OCI-LY7 (cell line): ENCODE results near the gene SOD3. TPM values are rescaled to one million over a fixed set of nuclear protein-coding genes. Genes with fewer than 3 reads are reported as not detected.

Experiments used
- BruUV-seq: library from RNA; stranded (reverse); fragments of 400-500 nt; replicated peaks from 2 replicates; lab custom pipeline; 2021; lab: Mats Ljungman, UMichigan
- CTCF ChIA-PET: fragments of 300-600 bp; sonication (Branson Sonifier 250); formaldehyde crosslinking; loops from one replicate; lab custom pipeline; 2022; ENCODE audit warnings: antibody characterized with exemption; ENCODE audit not compliant: unreplicated experiment; lab: Charles Lee
- POLR2A ChIA-PET: fragments of 300-600 bp; sonication (Branson Sonifier 250); formaldehyde crosslinking; loops from one replicate; lab custom pipeline; 2022; ENCODE audit warnings: antibody characterized with exemption; lab: Charles Lee
- DNase-seq: peaks from one replicate; pipeline ENCODE4 v3.0.0-alpha.2; 2015; ENCODE audit warnings: low spot score
- H2AFZ ChIP-seq: fragments of 200-600 bp; sonication (generic), shearing (Covaris generic); 2 replicates; pipeline ENCODE4 v1.6.1; 2014; ENCODE audit warnings: mild to moderate bottlenecking, antibody characterized with exemption, low read length, moderate library complexity
- H3K27ac ChIP-seq: fragments of 200-600 bp; sonication (generic); 2 replicates; pipeline ENCODE4 v1.5.1; 2014; ENCODE audit warnings: mixed run types, low read depth, mild to moderate bottlenecking, moderate library complexity, low read length, inconsistent platforms; ENCODE audit not compliant: poor library complexity, severe bottlenecking
- H3K36me3 ChIP-seq: fragments of 200-600 bp; sonication (generic); 2 replicates; pipeline ENCODE4 v1.6.1; 2014; ENCODE audit warnings: mild to moderate bottlenecking, antibody characterized with exemption, low read length, moderate library complexity, mixed read lengths; ENCODE audit not compliant: insufficient read depth
- H3K4me1 ChIP-seq: fragments of 200-600 bp; sonication (generic); 2 replicates; pipeline ENCODE4 v1.5.1; 2014; ENCODE audit warnings: mild to moderate bottlenecking, low read length; ENCODE audit not compliant: insufficient read depth, poor library complexity, severe bottlenecking
- H3K4me2 ChIP-seq: fragments of 200-600 bp; sonication (generic); 2 replicates; pipeline ENCODE4 v1.6.1; 2014; ENCODE audit warnings: mild to moderate bottlenecking, low read length
- H3K4me3 ChIP-seq: fragments of 200-600 bp; sonication (generic); 2 replicates; pipeline ENCODE4 v1.5.1; 2014; ENCODE audit warnings: mild to moderate bottlenecking, low read depth, low read length; ENCODE audit not compliant: poor library complexity, severe bottlenecking
- H3K79me2 ChIP-seq: fragments of 200-600 bp; sonication (generic); 2 replicates; pipeline ENCODE4 v1.6.1; 2016; ENCODE audit warnings: low read depth, mild to moderate bottlenecking, low read length, moderate library complexity, mixed read lengths; ENCODE audit not compliant: insufficient read depth
- H3K9me2 ChIP-seq: fragments of 200-600 bp; sonication (generic); 2 replicates; pipeline ENCODE4 v1.6.1; 2016; ENCODE audit warnings: mild to moderate bottlenecking, low read length, mixed read lengths; ENCODE audit not compliant: insufficient read depth
- H3K9me3 ChIP-seq: fragments of 200-600 bp; sonication (generic); 2 replicates; pipeline ENCODE4 v1.6.1; 2014; ENCODE audit warnings: mild to moderate bottlenecking, mixed run types, low read length, mixed read lengths
- H4K20me1 ChIP-seq: fragments of 200-600 bp; sonication (generic); 2 replicates; pipeline ENCODE4 v1.6.1; 2014; ENCODE audit warnings: mild to moderate bottlenecking, antibody characterized with exemption, low read length, moderate library complexity, mixed read lengths; ENCODE audit not compliant: insufficient read depth
- EZH2phosphoT487 ChIP-seq: fragments of 200-600 bp; sonication (generic); IDR thresholded peaks from 2 replicates; pipeline ENCODE4 v1.6.1; 2018; ENCODE audit warnings: low read depth, borderline replicate concordance, mild to moderate bottlenecking, mixed run types, antibody characterized with exemption, low read length, moderate library complexity, mixed read lengths
- intact Hi-C: fragments of 100-400 bp; cut with micrococcal nuclease; formaldehyde crosslinking; loops from one replicate; pipeline ENCODE4 v1.10.0; 2022; ENCODE audit not compliant: unreplicated experiment
- total RNA-seq, 2 experiments: library from RNA; depleted of rRNA in 1 of 2; stranded (reverse); fragments of >200 nt in 1 of 2; shearing (Covaris generic) in 1 of 2; gene quantifications; 2 replicates each; pipeline ENCODE4 v1.2.3, GENCODE V29; 2014 to 2022
- TF ChIP-seq, protein P1 (sequence below): fragments of 200-600 bp; sonication (generic); conservative IDR thresholded peaks from 2 replicates; pipeline ENCODE4 v1.5.1; 2014; ENCODE audit warnings: mild to moderate bottlenecking, antibody characterized with exemption, low read length, moderate library complexity, mixed read lengths

The SOD3 gene
- total RNA-seq, 2 experiments from 2014 or later: not detected

DNA sequence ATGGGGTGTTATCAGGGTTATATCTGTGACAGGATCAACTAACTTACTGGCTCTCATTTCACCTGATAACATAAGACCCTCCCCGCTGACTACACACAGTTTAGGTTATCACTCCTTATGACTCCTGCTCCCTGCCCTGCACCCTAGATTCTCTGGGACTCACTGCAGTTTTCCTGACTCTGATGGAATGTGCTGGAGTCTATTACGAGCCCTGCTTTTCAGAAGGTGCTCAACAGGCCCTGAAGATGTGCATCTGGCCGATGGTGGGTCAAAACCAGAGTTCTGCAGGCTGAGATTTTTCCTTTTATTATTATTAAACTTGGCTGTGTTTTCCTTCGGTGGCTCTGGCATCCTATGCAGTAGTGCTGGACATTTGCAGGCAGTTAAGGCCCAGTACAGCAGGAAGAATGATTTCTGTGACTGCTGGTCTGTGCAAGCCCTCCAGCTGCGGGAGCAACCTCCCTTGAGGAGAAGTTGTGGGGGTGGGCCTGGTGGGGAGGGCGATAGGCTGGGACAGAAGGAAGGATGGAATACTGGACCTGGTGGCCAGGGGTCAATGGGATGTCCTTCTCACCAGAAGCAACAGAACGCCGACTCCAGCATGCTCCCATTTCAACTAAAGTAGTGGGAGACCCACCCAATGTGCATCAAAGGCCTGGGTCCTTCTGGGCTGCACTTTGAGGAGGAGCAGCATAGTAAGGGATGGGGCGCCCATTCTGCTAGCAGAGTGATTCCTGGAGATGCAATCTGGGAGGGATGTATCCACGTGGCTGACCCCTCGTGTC lies 11.0 kb downstream of the SOD3 start:
- POLR2A ChIA-PET: no interaction called here
- no peak for TF ChIP-seq EZH2phosphoT487
- TF ChIP-seq, protein P1, sequence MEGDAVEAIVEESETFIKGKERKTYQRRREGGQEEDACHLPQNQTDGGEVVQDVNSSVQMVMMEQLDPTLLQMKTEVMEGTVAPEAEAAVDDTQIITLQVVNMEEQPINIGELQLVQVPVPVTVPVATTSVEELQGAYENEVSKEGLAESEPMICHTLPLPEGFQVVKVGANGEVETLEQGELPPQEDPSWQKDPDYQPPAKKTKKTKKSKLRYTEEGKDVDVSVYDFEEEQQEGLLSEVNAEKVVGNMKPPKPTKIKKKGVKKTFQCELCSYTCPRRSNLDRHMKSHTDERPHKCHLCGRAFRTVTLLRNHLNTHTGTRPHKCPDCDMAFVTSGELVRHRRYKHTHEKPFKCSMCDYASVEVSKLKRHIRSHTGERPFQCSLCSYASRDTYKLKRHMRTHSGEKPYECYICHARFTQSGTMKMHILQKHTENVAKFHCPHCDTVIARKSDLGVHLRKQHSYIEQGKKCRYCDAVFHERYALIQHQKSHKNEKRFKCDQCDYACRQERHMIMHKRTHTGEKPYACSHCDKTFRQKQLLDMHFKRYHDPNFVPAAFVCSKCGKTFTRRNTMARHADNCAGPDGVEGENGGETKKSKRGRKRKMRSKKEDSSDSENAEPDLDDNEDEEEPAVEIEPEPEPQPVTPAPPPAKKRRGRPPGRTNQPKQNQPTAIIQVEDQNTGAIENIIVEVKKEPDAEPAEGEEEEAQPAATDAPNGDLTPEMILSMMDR: no peak

DNA sequence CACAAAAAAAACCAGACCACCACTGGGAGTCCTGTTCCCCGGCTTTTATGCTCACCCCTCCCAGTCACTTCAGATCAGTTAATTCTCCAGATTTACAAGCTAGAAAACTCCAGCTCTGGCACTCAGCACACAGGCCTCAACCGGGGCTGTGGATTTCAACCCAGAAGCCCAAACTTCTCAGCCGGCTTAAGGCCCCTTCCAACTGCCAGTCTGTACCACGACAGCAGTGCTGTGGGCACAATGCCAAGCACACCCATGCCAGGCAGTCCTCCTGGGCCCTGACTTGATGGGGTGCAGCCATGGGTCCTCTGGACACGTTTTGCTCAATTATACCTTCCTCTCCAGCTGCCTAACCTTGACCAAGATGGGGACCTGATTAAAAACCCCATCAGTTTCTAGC lies 12.2 kb downstream of the SOD3 start:
- CTCF ChIA-PET: no interaction called here
- Histone ChIP-seq H3K4me2 (no peak overlapping the region), H2AFZ (no peak overlapping the region), H3K9me3 (no peaks in the 10 kb centered on the region), H3K27ac (no peak overlapping the region), H4K20me1 (no peaks in the 10 kb centered on the region), H3K4me1 (no peaks in the 10 kb centered on the region), H3K4me3 (no peak overlapping the region), H3K79me2 (no peaks in the 10 kb centered on the region), H3K9me2 (no peaks in the 10 kb centered on the region), H3K36me3 (no peaks in the 10 kb centered on the region)
- BruUV-seq: no TSS peak
- POLR2A ChIA-PET: no interaction called here
- DNase-seq: no peak
- intact Hi-C loops: no loop called here
- TF ChIP-seq, protein P1: no peak
- no peak for TF ChIP-seq EZH2phosphoT487

More for the DNA sequence above, 11.0 kb downstream of the SOD3 start:
- no peak for DNase-seq
- Histone ChIP-seq H3K4me1 (no peaks in the 10 kb centered on the region), H2AFZ (no peak overlapping the region), H3K4me3 (no peak overlapping the region), H3K9me3 (no peaks in the 10 kb centered on the region), H3K27ac (no peak overlapping the region), H3K9me2 (no peaks in the 10 kb centered on the region), H3K4me2 (no peak overlapping the region), H3K79me2 (no peaks in the 10 kb centered on the region), H4K20me1 (no peaks in the 10 kb centered on the region), H3K36me3 (no peaks in the 10 kb centered on the region)
- intact Hi-C loops: no loop called here
- no TSS peak for BruUV-seq
- CTCF ChIA-PET: no interaction called here

DNA sequence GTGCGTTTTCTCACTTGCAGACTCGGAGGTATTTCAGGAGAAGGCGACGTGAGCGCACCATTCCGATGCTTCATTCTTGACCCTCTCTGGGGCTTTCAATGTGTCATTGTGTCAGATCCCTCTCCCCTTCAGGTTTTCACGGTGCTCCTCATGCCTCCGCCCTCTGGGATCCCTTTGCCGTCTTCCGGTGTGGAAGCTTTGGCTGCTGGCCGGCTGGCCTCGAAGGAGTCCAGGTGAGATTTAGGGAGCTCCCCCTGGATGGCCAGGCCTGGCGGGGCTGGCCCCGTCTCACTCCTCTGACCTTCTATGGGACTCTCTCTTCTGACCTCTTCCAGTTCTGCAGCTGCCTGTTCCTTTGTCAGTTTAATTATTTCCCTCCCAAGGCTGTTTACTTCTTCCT lies 12.9 kb downstream of the SOD3 start:
- intact Hi-C loops: no loop called here
- BruUV-seq: no TSS peak

More for the DNA sequence above, 12.9 kb downstream of the SOD3 start:
- no peaks in the 10 kb centered on the region for H3K9me2 ChIP-seq
- no peak overlapping the region for H3K4me2 ChIP-seq
- H3K4me3 ChIP-seq: no peak overlapping the region
- no peaks in the 10 kb centered on the region for H4K20me1 ChIP-seq
- ChIA-PET POLR2A (no interaction called here), CTCF (no interaction called here)
- H2AFZ ChIP-seq: no peak overlapping the region
- H3K4me1 ChIP-seq: no peaks in the 10 kb centered on the region
- no peaks in the 10 kb centered on the region for H3K9me3 ChIP-seq
- H3K27ac ChIP-seq: no peak overlapping the region
- H3K79me2 ChIP-seq: no peaks in the 10 kb centered on the region
- H3K36me3 ChIP-seq: no peaks in the 10 kb centered on the region
- TF ChIP-seq, protein P1: no peak
- no peak for TF ChIP-seq EZH2phosphoT487
- no peak for DNase-seq
